Measurements from ENCODE around the gene ANKH. TPM values are rescaled to one million over a fixed set of nuclear protein-coding genes. Genes with fewer than 3 reads are reported as not detected.

The ANKH gene
- total and polyA plus RNA-seq, 2 of the 13 experiments (the other 11 are each of a cell fraction or from before 2014, with no cell fraction given), result 25.0 to 36.0 TPM

DNA sequence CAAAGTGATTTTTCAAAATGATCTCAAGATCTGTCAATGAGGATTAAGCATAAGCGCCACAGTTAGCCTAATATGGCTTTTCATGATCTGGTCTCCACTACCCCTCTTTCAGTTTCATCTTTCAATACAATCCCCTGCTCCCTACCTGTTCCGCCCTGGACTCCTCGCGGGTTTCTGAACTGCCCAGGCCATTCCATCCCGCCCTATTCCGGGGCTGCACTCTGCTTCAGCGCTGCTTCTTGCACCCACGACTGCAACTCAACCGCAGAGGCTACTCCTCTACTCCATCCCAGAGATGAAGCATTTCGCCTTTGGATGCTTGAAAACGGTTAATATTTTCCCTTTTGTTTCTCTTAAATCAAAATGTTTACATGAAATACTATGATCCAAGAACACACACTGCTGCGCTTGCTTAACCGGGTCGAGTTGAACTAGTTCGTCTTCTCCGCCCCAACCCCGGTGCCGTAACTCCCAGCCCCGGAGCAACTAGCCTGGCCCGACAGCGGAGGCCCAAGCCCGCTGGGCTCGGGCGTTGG lies 207.8 kb downstream of the ANKH start (continued):
- TF ChIP-seq, protein P1, sequence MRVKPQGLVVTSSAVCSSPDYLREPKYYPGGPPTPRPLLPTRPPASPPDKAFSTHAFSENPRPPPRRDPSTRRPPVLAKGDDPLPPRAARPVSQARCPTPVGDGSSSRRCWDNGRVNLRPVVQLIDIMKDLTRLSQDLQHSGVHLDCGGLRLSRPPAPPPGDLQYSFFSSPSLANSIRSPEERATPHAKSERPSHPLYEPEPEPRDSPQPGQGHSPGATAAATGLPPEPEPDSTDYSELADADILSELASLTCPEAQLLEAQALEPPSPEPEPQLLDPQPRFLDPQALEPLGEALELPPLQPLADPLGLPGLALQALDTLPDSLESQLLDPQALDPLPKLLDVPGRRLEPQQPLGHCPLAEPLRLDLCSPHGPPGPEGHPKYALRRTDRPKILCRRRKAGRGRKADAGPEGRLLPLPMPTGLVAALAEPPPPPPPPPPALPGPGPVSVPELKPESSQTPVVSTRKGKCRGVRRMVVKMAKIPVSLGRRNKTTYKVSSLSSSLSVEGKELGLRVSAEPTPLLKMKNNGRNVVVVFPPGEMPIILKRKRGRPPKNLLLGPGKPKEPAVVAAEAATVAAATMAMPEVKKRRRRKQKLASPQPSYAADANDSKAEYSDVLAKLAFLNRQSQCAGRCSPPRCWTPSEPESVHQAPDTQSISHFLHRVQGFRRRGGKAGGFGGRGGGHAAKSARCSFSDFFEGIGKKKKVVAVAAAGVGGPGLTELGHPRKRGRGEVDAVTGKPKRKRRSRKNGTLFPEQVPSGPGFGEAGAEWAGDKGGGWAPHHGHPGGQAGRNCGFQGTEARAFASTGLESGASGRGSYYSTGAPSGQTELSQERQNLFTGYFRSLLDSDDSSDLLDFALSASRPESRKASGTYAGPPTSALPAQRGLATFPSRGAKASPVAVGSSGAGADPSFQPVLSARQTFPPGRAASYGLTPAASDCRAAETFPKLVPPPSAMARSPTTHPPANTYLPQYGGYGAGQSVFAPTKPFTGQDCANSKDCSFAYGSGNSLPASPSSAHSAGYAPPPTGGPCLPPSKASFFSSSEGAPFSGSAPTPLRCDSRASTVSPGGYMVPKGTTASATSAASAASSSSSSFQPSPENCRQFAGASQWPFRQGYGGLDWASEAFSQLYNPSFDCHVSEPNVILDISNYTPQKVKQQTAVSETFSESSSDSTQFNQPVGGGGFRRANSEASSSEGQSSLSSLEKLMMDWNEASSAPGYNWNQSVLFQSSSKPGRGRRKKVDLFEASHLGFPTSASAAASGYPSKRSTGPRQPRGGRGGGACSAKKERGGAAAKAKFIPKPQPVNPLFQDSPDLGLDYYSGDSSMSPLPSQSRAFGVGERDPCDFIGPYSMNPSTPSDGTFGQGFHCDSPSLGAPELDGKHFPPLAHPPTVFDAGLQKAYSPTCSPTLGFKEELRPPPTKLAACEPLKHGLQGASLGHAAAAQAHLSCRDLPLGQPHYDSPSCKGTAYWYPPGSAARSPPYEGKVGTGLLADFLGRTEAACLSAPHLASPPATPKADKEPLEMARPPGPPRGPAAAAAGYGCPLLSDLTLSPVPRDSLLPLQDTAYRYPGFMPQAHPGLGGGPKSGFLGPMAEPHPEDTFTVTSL (CRISPR knock-in tag; IDR thresholded peaks at IDR 0.05; ENCODE audit: borderline replicate concordance), result 0 out of 2 replicates have a peak, but pooled peaks have one; percentile 16
- TF ChIP-seq TOPORS (CRISPR knock-in tag; IDR thresholded peaks at IDR 0.05), result 0 out of 2 replicates have a peak, but pooled peaks have one; percentile 37
- TF ChIP-seq JUN (CRISPR knock-in tag; IDR thresholded peaks at IDR 0.05), result no peak

GRCh38 chr5:14662721-14663260 lies 208.8 kb downstream of the ANKH start:
- H3K9ac ChIP-seq (ENCODE audit: insufficient read depth, low read depth, low read length), result no peak overlapping the region
- H3K4me1 ChIP-seq (ENCODE audit: insufficient read depth, low read length), result peaks cover 47% of the 10 kb centered on the region
- no peak overlapping the region for H2AFZ ChIP-seq (ENCODE audit: low read length)
- no peak overlapping the region for H3K4me3 ChIP-seq (replicated peaks in 1 of 3; ENCODE audit: insufficient read depth in 1 of 3, low read depth in 2 of 3, low read length in 3 of 3)
- no peak overlapping the region for H3K4me2 ChIP-seq (ENCODE audit: low read depth, low read length)
- TF ChIP-seq HMGA1 (CRISPR knock-in tag; conservative IDR thresholded peaks at IDR 0.05), result no peak
- TF ChIP-seq MAFK (conservative IDR thresholded peaks at IDR 0.05 in 1 of 2, IDR thresholded peaks at IDR 0.05 in 1 of 2; ENCODE audit: low read length in 2 of 2), result peak; percentile 11 to 59; a peak in 2 of 4 replicates
- no peak for TF ChIP-seq ZNF136 (CRISPR knock-in tag; IDR thresholded peaks at IDR 0.05; ENCODE audit: low read depth)
- peak; percentile 44; the same call in 1 of the 2 replicates for TF ChIP-seq MAFF (IDR thresholded peaks at IDR 0.05; ENCODE audit: low read depth, low read length)
- TF ChIP-seq ZNF550 (CRISPR knock-in tag; IDR thresholded peaks at IDR 0.05; ENCODE audit: borderline replicate concordance), result no peak
- DNase-seq (ENCODE audit: low spot score) (no peak), FAIRE-seq (no peak), ATAC-seq (no peak)
- no peaks in the 10 kb centered on the region for H3K27me3 ChIP-seq (ENCODE audit: control insufficient read depth in 1 of 2, insufficient read depth in 2 of 2, low read length in 2 of 2)
- POLR2A ChIA-PET, result no interaction called here
- CTCF ChIA-PET (ENCODE audit: low intra/inter-chr PET ratio, low total read pairs), result no interaction called here
- BruUV-seq (replicated peaks), result no TSS peak
- intact Hi-C loops (cut with micrococcal nuclease; ENCODE audit: unreplicated experiment) (loop anchor here (10.0 kb wide), 1 partner anchor 518 kb away; the partner anchor contains the start of gene TRIO), in situ Hi-C loops (cut with HindIII; ENCODE audit: extremely low pct_ligation_motif_present, low pct_unique_long_range_greater_than_20kb) (no loop called here)
- H4K20me1 ChIP-seq (ENCODE audit: insufficient read depth, low read length), result peaks cover 8% of the 10 kb centered on the region; the same call in 1 of the 2 replicates
- WGBS (ENCODE audit: low lambda C conversion rate), result 95% methylated on average over 7 of the region's 7 CpGs
- no peak overlapping the region for H3K27ac ChIP-seq (ENCODE audit: extremely low read length, insufficient read depth, low read length)
- H3K79me2 ChIP-seq (ENCODE audit: insufficient read depth, low read length), result peaks cover 29% of the 10 kb centered on the region
- no peaks in the 10 kb centered on the region; a peak in 1 of 5 replicates for H3K36me3 ChIP-seq (replicated peaks in 1 of 2; ENCODE audit: control insufficient read depth in 1 of 2, insufficient read depth in 2 of 2, low read length in 2 of 2)
- H3K9me3 ChIP-seq (ENCODE audit: low read length), result no peaks in the 10 kb centered on the region
